VCaP (cell line): ENCODE measurements around the gene TOM1L2.

ENCODE experiments used
- H3K27ac ChIP-seq: fragments of 450-650 bp; 2 replicates; pipeline ENCODE4 v1.5.1; 2017
- TF ChIP-seq, protein P1 (sequence below): fragments of 450-650 bp; conservative IDR thresholded peaks from 2 replicates; pipeline ENCODE4 v1.5.1; 2017; ENCODE audit warnings: mild to moderate bottlenecking, moderate library complexity

The TOM1L2 gene

DNA sequence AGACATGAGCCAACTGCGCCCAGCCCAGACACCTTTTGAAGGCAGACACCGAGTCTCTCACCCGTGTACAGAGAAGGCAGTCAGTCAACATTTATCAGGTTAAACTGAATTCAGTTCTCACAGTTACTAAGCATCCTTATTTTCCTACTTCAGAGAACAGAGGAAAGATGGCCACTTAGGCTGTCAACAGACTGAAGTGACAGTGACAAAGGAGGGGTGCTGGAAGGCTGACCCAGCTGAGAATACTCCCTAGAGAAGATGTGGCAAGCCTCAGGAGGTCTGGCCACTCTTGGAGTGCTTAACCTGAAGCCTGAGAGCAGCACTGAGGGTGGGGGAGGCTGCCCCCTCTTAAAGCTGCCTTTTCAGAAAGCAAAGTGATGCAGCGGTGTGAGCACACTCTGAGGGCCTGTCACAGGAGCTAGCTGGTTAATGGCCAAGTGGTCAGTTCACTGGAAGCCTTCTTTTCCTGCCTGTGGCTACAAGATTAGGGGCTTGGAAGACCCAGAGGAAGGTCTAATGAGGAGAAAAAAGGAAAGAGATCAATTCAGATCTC lies 84.4 kb downstream of the TOM1L2 start:
- TF ChIP-seq, protein P1, sequence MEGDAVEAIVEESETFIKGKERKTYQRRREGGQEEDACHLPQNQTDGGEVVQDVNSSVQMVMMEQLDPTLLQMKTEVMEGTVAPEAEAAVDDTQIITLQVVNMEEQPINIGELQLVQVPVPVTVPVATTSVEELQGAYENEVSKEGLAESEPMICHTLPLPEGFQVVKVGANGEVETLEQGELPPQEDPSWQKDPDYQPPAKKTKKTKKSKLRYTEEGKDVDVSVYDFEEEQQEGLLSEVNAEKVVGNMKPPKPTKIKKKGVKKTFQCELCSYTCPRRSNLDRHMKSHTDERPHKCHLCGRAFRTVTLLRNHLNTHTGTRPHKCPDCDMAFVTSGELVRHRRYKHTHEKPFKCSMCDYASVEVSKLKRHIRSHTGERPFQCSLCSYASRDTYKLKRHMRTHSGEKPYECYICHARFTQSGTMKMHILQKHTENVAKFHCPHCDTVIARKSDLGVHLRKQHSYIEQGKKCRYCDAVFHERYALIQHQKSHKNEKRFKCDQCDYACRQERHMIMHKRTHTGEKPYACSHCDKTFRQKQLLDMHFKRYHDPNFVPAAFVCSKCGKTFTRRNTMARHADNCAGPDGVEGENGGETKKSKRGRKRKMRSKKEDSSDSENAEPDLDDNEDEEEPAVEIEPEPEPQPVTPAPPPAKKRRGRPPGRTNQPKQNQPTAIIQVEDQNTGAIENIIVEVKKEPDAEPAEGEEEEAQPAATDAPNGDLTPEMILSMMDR: no peak
- H3K27ac ChIP-seq: no peak overlapping the region

DNA sequence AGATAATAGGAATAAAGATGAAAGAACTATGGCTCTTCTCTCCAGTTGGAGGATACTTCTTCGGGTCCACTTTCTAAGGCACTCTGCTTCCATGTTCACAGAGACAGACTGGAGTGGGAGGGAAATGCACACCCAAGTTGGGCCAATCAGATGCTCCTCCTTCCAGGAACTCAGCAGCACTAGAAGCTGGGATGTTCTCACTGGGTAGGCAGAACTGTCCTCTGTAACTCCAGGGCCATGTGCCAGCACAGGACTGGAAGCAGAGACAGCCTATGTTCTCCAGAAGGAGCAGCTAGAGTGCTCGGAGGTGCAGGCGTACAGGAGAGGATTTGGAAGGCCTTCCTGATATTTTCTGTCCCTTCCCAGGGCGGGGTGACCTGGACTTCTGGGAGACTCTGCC lies 85.5 kb downstream of the TOM1L2 start:
- TF ChIP-seq, protein P1: no peak
- H3K27ac ChIP-seq: no peak overlapping the region

DNA sequence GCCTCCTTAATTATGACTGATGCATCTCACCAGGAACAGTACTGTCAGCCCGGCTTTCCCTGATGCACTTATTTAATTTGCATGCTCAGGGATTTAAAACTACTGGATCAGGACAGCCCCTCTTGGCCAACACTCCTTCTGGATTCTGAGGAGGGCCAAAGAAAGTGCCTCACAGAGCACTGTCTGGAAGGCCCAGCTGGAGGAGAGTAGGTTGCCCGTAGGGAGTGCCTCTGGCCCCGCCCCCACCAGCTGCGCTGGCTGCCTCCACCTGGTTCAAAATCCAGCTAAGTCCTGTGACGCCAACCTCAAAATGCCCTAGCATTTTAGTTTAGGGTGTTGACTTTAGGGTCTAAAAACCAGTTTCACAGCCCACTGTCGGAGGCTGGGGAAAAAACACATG lies 86.0 kb downstream of the TOM1L2 start:
- TF ChIP-seq, protein P1: no peak
- H3K27ac ChIP-seq: no peak overlapping the region

DNA sequence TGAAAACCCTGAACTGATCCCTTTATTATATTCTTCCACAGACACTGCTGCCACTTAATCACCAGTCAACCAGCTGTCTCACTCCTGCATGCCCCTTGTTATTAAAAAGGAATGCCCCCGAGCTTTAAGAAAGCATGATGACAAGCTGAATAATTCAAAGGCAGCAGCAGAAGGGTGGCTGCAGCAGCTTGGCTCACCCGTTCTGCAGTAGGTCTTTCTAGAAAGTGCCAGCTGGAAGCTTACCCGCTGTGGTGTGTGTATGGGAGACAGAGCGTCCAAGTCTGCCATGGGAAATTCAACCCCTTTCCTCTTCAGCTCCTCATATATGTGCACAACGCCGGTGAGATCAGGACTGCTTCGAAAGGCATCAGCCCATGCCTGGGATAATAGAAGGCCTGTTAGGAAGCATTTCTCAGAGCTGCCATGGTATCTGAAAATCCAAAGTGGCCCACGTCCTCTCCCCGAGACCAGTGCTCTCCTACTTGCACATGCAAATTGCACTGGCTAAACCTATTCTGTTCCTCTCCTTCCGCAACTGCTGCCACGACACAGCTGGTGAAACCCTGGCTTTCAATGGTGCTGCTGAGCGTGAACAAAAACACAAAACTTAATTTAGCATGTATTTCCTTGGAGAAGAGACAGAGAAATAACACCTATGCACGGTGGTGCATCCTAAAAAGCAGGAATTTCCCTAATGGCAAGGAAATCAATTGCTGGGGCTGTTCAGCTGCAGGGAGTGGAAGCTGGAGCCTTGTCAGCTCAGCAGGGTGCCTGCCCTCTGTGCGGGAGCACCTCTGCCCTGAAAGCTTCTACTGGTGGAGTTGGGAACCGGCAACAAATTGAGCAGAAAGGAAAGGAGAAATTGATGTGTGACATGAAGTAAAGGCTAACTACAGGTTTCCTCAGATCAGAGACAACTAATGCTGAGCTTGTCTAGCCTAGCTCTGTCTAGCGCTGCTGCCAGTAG lies 87.5 kb downstream of the TOM1L2 start:
- TF ChIP-seq, protein P1: no peak
- H3K27ac ChIP-seq: no peak overlapping the region

DNA sequence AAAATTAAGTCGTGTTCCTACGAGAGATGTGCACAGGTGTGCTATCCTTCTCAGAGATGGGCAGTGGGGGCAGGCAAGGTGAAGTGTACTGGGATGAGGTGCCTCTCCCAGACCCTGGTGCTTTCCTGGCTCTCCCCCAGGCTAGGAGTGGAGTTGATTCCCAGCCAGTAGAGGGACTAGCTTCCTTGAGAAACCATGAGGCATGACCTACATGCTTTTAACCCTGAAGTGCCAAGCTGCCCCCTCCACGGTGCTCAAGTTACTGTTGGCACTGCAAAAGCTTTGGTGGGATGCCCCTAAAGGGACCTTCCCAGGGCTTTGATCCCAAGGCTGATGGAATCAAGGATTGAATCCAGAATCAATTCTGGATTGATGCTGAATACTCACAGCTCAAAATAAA lies 88.4 kb downstream of the TOM1L2 start:
- TF ChIP-seq, protein P1: no peak
- H3K27ac ChIP-seq: no peak overlapping the region

DNA sequence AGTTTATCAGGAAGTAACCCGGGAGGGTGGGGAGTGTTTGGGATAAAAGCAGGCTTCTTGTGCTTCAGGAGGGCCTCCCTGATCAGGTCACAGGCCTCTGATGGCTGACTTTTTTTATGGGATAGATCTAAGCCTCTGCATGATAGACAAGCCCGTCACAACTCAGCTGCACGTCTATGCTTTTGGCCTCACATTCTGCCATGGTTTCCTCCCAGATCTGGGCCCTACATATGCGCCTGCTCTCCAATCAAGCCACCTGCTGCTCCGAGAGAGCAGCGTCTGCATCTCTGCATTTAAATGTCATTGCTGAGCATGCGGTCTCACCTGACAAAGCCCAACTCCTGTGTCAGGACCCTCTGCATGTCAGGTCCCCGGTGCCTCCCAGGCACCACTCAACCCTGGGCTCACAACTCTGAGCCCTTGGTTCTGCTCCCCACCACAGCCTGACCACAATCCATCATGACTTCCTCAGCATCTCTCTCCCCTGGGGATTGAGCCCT lies 90.1 kb downstream of the TOM1L2 start:
- no peak overlapping the region for H3K27ac ChIP-seq
- TF ChIP-seq, protein P1: no peak

DNA sequence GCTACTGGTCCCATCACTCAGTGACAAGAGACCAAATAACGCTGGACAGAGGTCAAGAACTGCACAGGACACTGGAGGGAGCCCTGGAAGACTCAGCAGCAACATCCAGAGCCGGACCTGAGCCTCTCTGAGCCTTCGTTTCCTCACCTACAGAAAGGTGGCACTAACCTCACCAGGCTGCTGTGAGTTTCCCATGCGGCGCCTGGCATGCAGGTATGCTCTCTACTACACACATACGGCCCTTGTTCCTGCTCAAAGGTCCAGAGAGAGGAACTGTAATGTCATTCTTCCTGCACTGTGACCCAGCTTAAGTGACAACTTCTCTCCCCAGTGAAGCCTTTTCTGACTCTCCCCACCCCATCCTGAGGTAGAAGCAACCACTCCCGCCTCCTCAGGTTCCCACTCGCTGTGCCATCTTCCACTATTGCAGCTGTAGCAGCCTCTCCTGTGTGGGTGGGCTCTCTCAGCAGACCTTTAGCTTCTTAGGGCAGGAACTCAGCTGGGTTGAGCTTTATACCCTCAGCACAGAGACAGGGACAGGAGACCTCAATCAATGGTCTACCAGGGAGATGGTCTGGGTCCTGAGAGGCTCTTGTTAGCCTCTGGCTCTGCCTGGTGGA lies 91.5 kb downstream of the TOM1L2 start:
- TF ChIP-seq, protein P1: no peak
- H3K27ac ChIP-seq: no peak overlapping the region
